HG03175 (cell line): ENCODE data around the gene SLC25A51.

Experiments
- ATAC-seq: cut with Tn5 transposase; IDR thresholded peaks from one replicate; pipeline ENCODE4 v1.9.1; 2021; ENCODE audit warnings: mild to moderate bottlenecking, moderate library complexity; ENCODE audit not compliant: unreplicated experiment

The SLC25A51 gene

GRCh38 chr9:37840560-37841194 lies 63.2 kb downstream of the SLC25A51 start:
- ATAC-seq, result no peak

GRCh38 chr9:37839496-37840461 lies 64.1 kb downstream of the SLC25A51 start:
- no peak for ATAC-seq
